PC-9 (cell line): ENCODE measurements around the gene NQO2. TPM values are rescaled to one million over a fixed set of nuclear protein-coding genes. Genes with fewer than 3 reads are reported as not detected.
A peak's percentile ranks its signal among the peaks of the same experiment; 100 is the strongest.
"Not testable (repeated sequence)": the region's sequence is repeated elsewhere in the genome, so short reads cannot be mapped to it uniquely, and the experiment has no call there.

Experiments used
- BruUV-seq: library from RNA; stranded (reverse); fragments of 400-500 nt; replicated peaks from 2 replicates; lab custom pipeline; 2021; lab: Mats Ljungman, UMichigan
- CTCF ChIA-PET: fragments of 300-600 bp; sonication (Branson Sonifier 250); formaldehyde crosslinking; loops from one replicate; lab custom pipeline; 2022; ENCODE audit warnings: antibody characterized with exemption; lab: Charles Lee
- POLR2A ChIA-PET: fragments of 300-600 bp; sonication (Branson Sonifier 250); formaldehyde crosslinking; loops from one replicate; lab custom pipeline; 2022; ENCODE audit warnings: antibody characterized with exemption; ENCODE audit not compliant: unreplicated experiment; lab: Charles Lee
- DNase-seq, 2 experiments: peaks; one replicate each; pipeline versions ENCODE4 v3.0.0 to v3.0.0-alpha.2; 2015 to 2022; ENCODE audit warnings: mixed read lengths in 1 of 2
- H2AFZ ChIP-seq: fragments of 200-600 bp; sonication (generic); 2 replicates; pipeline ENCODE4 v1.8.1; 2017; ENCODE audit warnings: antibody characterized with exemption
- H3F3A ChIP-seq: fragments of 200-600 bp; sonication (generic); 2 replicates; pipeline ENCODE4 v1.8.1; 2017; ENCODE audit warnings: antibody characterized with exemption, mild to moderate bottlenecking, low read depth; ENCODE audit not compliant: insufficient read depth
- H3K27ac ChIP-seq: fragments of 200-600 bp; sonication (generic); 2 replicates; pipeline ENCODE4 v1.6.1; 2016; ENCODE audit warnings: mixed run types
- H3K27me3 ChIP-seq: fragments of 200-600 bp; sonication (generic); 2 replicates; pipeline ENCODE4 v1.6.1; 2016; ENCODE audit warnings: low read depth, mixed run types; ENCODE audit not compliant: insufficient read depth
- H3K36me3 ChIP-seq: fragments of 200-600 bp; sonication (generic); 2 replicates; pipeline ENCODE4 v1.6.1; 2016; ENCODE audit warnings: low read depth, mixed run types
- H3K4me1 ChIP-seq: fragments of 200-600 bp; sonication (generic); replicated peaks from 2 replicates; pipeline ENCODE4 v1.6.1; 2016; ENCODE audit warnings: mixed run types; ENCODE audit not compliant: insufficient read depth
- H3K4me2 ChIP-seq: fragments of 200-600 bp; sonication (generic); 2 replicates; pipeline ENCODE4 v1.6.1; 2017; ENCODE audit warnings: mixed run types
- H3K4me3 ChIP-seq: fragments of 200-600 bp; sonication (generic); 2 replicates; pipeline ENCODE4 v1.6.1; 2016; ENCODE audit warnings: mixed run types
- H3K79me2 ChIP-seq: fragments of 200-600 bp; sonication (generic); 2 replicates; pipeline ENCODE4 v1.6.1; 2017; ENCODE audit warnings: low read depth, mixed run types
- H3K9me2 ChIP-seq: fragments of 200-600 bp; sonication (generic); 2 replicates; pipeline ENCODE4 v1.8.1; 2017; ENCODE audit warnings: mild to moderate bottlenecking; ENCODE audit not compliant: insufficient read depth
- H3K9me3 ChIP-seq: fragments of 200-600 bp; sonication (generic); 2 replicates; pipeline ENCODE4 v1.8.1; 2016; ENCODE audit warnings: low read depth; ENCODE audit not compliant: insufficient read depth
- H4K20me1 ChIP-seq: fragments of 200-600 bp; sonication (generic); 2 replicates; pipeline ENCODE4 v1.8.1; 2017; ENCODE audit not compliant: insufficient read depth
- CTCF ChIP-seq: fragments of 200-600 bp; sonication (generic); conservative IDR thresholded peaks from 2 replicates; pipeline ENCODE4 v1.6.1; 2017; ENCODE audit warnings: mixed run types, antibody characterized with exemption, mild to moderate bottlenecking, moderate library complexity
- EZH2 ChIP-seq: fragments of 200-600 bp; sonication (generic); IDR thresholded peaks from 2 replicates; pipeline ENCODE4 v1.8.0; 2017; ENCODE audit warnings: antibody characterized with exemption, low read depth
- intact Hi-C: fragments of 100-400 bp; cut with micrococcal nuclease; formaldehyde crosslinking; loops from one replicate; pipeline ENCODE4 v1.10.0; 2022; ENCODE audit not compliant: unreplicated experiment
- total RNA-seq: library from RNA; stranded (reverse); gene quantifications from 2 replicates; pipeline ENCODE4 v1.2.3, GENCODE V29; 2021

Gene NQO2
- total RNA-seq, 1 experiment from 2014 or later = 82.9 TPM

DNA sequence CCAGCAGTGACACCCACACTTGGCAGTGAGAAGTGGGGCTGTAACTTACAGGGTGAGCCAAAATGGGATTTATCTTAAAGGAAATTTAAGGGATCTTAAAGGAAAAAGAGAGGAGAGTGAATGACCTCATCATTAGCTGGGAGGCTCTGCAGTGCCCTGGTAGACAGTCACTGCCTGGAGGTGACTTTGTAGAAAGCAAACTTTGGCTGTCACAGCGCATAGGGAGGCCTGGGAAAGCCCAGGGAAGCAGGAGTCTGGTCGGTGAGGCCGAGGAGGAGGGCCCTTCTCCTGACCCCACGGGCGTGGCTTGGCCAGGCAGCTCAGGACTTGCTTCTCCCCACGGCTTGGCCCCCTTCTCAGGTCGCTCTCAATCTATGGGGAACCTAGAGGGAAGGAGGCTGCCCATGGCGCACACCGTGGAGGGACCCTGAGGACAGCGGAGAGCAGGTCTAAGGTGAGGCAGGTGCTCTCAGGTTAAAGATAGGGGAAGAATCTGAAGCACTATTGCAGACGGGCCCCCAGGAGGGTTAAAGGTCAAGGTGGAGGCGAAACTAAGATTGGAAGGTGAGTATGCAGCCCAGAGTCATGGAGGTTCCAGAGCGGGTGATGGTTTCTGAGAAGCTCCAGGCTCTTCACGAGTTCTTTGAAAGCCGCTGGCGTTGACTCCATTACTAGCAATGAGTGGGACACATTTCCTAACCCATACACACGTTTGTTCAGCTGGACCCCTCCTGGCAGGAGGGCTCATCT lies 53.0 kb downstream of the NQO2 start:
- CTCF ChIA-PET = interaction anchor here (1.2 kb wide), 2 partner anchors 51 to 62 kb away, joined by 5 to 11 read pairs; no protein-coding TSS in a partner anchor
- Histone ChIP-seq H3K79me2 (no peaks in the 10 kb centered on the region), H3K9me3 (no peaks in the 10 kb centered on the region), H3K36me3 (no peaks in the 10 kb centered on the region), H3K27ac (no peak overlapping the region), H3K27me3 (no peaks in the 10 kb centered on the region), H3F3A (no peaks in the 10 kb centered on the region; the same call in 1 of the 2 replicates), H4K20me1 (no peaks in the 10 kb centered on the region), H3K4me1 (no peaks in the 10 kb centered on the region), H3K4me2 (peak overlapping the region; percentile 64; the same call in 1 of the 2 replicates), H3K9me2 (no peaks in the 10 kb centered on the region), H3K4me3 (no peak overlapping the region), H2AFZ (no peak overlapping the region)
- TF ChIP-seq CTCF = no peak
- TF ChIP-seq EZH2 = no peak
- POLR2A ChIA-PET = no interaction called here
- no TSS peak for BruUV-seq
- intact Hi-C loops = loop anchor here (1.0 to 10.0 kb wide), 3 partner anchors 29 to 258 kb away; partner anchors contain the start of gene NQO2
- no peak for DNase-seq

GRCh38 chr6:3053231-3053508 lies 53.5 kb downstream of the NQO2 start:
- CTCF ChIA-PET = interaction anchor here (0.6 to 1.2 kb wide), 3 partner anchors 12 to 63 kb away, joined by 5 to 11 read pairs (median 10); no protein-coding TSS in a partner anchor
- H3K9me3 ChIP-seq = no peaks in the 10 kb centered on the region
- no peak for TF ChIP-seq EZH2
- TF ChIP-seq CTCF = no peak

GRCh38 chr6:3054229-3055157 lies 54.8 kb downstream of the NQO2 start:
- intact Hi-C loops = loop anchor here (5.0 to 10.0 kb wide), 2 partner anchors 207 to 260 kb away; no protein-coding TSS in a partner anchor
- DNase-seq, H3K79me2 ChIP-seq, BruUV-seq, H2AFZ ChIP-seq, H3K9me2 ChIP-seq, H4K20me1 ChIP-seq, H3K27ac ChIP-seq, H3K4me1 ChIP-seq, H3K36me3 ChIP-seq, H3F3A ChIP-seq, H3K9me3 ChIP-seq, H3K27me3 ChIP-seq, H3K4me3 ChIP-seq: not testable (repeated sequence)
- H3K4me2 ChIP-seq = peak overlapping the region; percentile 64; the same call in 1 of the 2 replicates
- ChIA-PET CTCF (interaction anchor here (0.6 to 1.2 kb wide), 6 partner anchors 53 to 967 kb away, joined by 3 to 11 read pairs (median 6); a partner anchor contains a TSS), POLR2A (interaction anchor here (0.6 to 0.7 kb wide), 3 partner anchors 11 to 67 kb away, joined by 3 to 12 read pairs (median 4); no protein-coding TSS in a partner anchor)

More at GRCh38 chr6:3053231-3053508, 53.5 kb downstream of the NQO2 start:
- Histone ChIP-seq H4K20me1 (no peaks in the 10 kb centered on the region), H3K4me1 (no peaks in the 10 kb centered on the region), H3K27ac (no peak overlapping the region), H3F3A (no peaks in the 10 kb centered on the region; the same call in 1 of the 2 replicates), H3K4me3 (peak overlapping the region; percentile 50; the same call in 1 of the 2 replicates), H3K9me2 (no peaks in the 10 kb centered on the region), H3K4me2 (peak overlapping the region; percentile 64), H3K79me2 (no peaks in the 10 kb centered on the region), H2AFZ (no peak overlapping the region; the same call in 1 of the 2 replicates), H3K36me3 (no peaks in the 10 kb centered on the region), H3K27me3 (no peaks in the 10 kb centered on the region)
- intact Hi-C loops = loop anchor here (1.0 to 10.0 kb wide), 3 partner anchors 30 to 258 kb away; partner anchors contain the start of gene NQO2
- POLR2A ChIA-PET = no interaction called here
- no peak for DNase-seq
- BruUV-seq = TSS peak; percentile 68

- H4K20me1 ChIP-seq, H3F3A ChIP-seq, H3K27ac ChIP-seq, CTCF ChIA-PET, H3K4me2 ChIP-seq, H3K79me2 ChIP-seq, H3K36me3 ChIP-seq, H3K27me3 ChIP-seq, H3K9me2 ChIP-seq, BruUV-seq, H3K4me3 ChIP-seq, H2AFZ ChIP-seq, H3K4me1 ChIP-seq, DNase-seq, H3K9me3 ChIP-seq, POLR2A ChIA-PET: not testable (repeated sequence)
- intact Hi-C loops = loop anchor here (5.0 to 10.0 kb wide), 2 partner anchors 208 to 260 kb away; no protein-coding TSS in a partner anchor
Observed at GRCh38 chr6:3055158-3055499, 55.4 kb downstream of the NQO2 start.
